Liver (tissue), 9 donors: Measurements from ENCODE around the gene EDN1. TPM values are rescaled to one million over a fixed set of nuclear protein-coding genes. Genes with fewer than 3 reads are reported as not detected.

Source experiments
- DNase-seq: peaks from one replicate; pipeline ENCODE4 v3.0.0-alpha.2; 2017; ENCODE audit warnings: low spot score
- H3K27ac ChIP-seq, 2 donors: one replicate each; pipeline ENCODE4 v1.7.0; 2013; ENCODE audit warnings: inconsistent platforms in 2 of 2, low read length in 2 of 2, control low read depth in 1 of 2, low read depth in 1 of 2, mild to moderate bottlenecking in 1 of 2
- H3K27me3 ChIP-seq, 4 donors: one replicate each; pipeline versions ENCODE4 v1.6.1 to v1.7.0; 2013; ENCODE audit warnings: low read length in 3 of 4, inconsistent platforms in 1 of 4, mild to moderate bottlenecking in 1 of 4, moderate library complexity in 1 of 4; ENCODE audit not compliant: control insufficient read depth in 4 of 4, insufficient read depth in 4 of 4
- H3K36me3 ChIP-seq, 4 donors: one replicate each; pipeline versions ENCODE4 v1.6.1 to v1.7.0; 2013; ENCODE audit warnings: low read length in 3 of 4, mild to moderate bottlenecking in 3 of 4, low read depth in 1 of 4, moderate library complexity in 1 of 4; ENCODE audit not compliant: control insufficient read depth in 4 of 4, insufficient read depth in 3 of 4
- H3K4me1 ChIP-seq, 4 donors: one replicate each; pipeline versions ENCODE4 v1.6.1 to v1.7.0; 2013; ENCODE audit warnings: low read length in 3 of 4, mild to moderate bottlenecking in 3 of 4, moderate library complexity in 1 of 4; ENCODE audit not compliant: control insufficient read depth in 4 of 4, insufficient read depth in 4 of 4
- H3K4me3 ChIP-seq, 3 donors: one replicate each; pipeline versions ENCODE4 v1.6.1 to v1.7.0; 2013; ENCODE audit warnings: low read length in 3 of 3, control low read depth in 1 of 3, low read depth in 1 of 3, mild to moderate bottlenecking in 1 of 3
- H3K9ac ChIP-seq, 2 donors: one replicate each; pipeline ENCODE4 v1.7.0; 2013; ENCODE audit warnings: low read length in 2 of 2, mild to moderate bottlenecking in 2 of 2, moderate library complexity in 2 of 2, control low read depth in 1 of 2, low read depth in 1 of 2
- H3K9me3 ChIP-seq, 4 donors: one replicate each; pipeline versions ENCODE4 v1.6.1 to v1.7.0; 2013; ENCODE audit warnings: low read length in 3 of 4; ENCODE audit not compliant: control insufficient read depth in 4 of 4
- EGR1 ChIP-seq, 2 donors: IDR thresholded peaks; 2 replicates each; pipeline ENCODE4 v1.6.1; 2016 to 2018; ENCODE audit warnings: antibody characterized with exemption in 2 of 2, low read depth in 2 of 2
- FOXA1 ChIP-seq: IDR thresholded peaks from 2 replicates; pipeline ENCODE4 v1.6.1; 2016; ENCODE audit warnings: antibody characterized with exemption
- FOXA2 ChIP-seq: IDR thresholded peaks from 2 replicates; pipeline ENCODE4 v1.6.1; 2016; ENCODE audit warnings: antibody characterized with exemption
- GABPA ChIP-seq, 2 donors: IDR thresholded peaks in 1 of 2; conservative IDR thresholded peaks in 1 of 2; 2 replicates each; pipeline ENCODE4 v1.6.1; 2016; ENCODE audit warnings: antibody characterized with exemption in 2 of 2, mild to moderate bottlenecking in 1 of 2, moderate library complexity in 1 of 2
- HNF4A ChIP-seq, 2 donors: conservative IDR thresholded peaks; 2 replicates each; pipeline ENCODE4 v1.6.1; 2016; ENCODE audit warnings: antibody characterized with exemption in 2 of 2, mild to moderate bottlenecking in 2 of 2
- HNF4G ChIP-seq: IDR thresholded peaks from 2 replicates; pipeline ENCODE4 v1.6.1; 2016; ENCODE audit warnings: antibody characterized with exemption
- JUND ChIP-seq, 2 donors: IDR thresholded peaks; 2 replicates each; pipeline ENCODE4 v1.6.1; 2016; ENCODE audit warnings: antibody characterized with exemption in 2 of 2
- NR2F2 ChIP-seq: IDR thresholded peaks from 2 replicates; pipeline ENCODE4 v1.6.1; 2016; ENCODE audit warnings: antibody characterized with exemption
- RAD21 ChIP-seq, 2 donors: IDR thresholded peaks; 2 replicates each; pipeline ENCODE4 v1.6.1; 2016; ENCODE audit warnings: antibody characterized with exemption in 2 of 2, mild to moderate bottlenecking in 2 of 2
- RXRA ChIP-seq, 2 donors: IDR thresholded peaks; 2 replicates each; pipeline ENCODE4 v1.6.1; 2017 to 2018; ENCODE audit warnings: antibody characterized with exemption in 2 of 2, mild to moderate bottlenecking in 1 of 2
- SP1 ChIP-seq: IDR thresholded peaks from 2 replicates; pipeline ENCODE4 v1.6.1; 2018; ENCODE audit warnings: antibody characterized with exemption, mild to moderate bottlenecking
- TAF1 ChIP-seq: conservative IDR thresholded peaks from 2 replicates; pipeline ENCODE4 v1.6.1; 2016; ENCODE audit warnings: antibody characterized with exemption, mild to moderate bottlenecking
- YY1 ChIP-seq: IDR thresholded peaks from 2 replicates; pipeline ENCODE4 v1.6.1; 2016; ENCODE audit warnings: antibody characterized with exemption, mild to moderate bottlenecking
- WGBS: extraction: QIAGEN DNeasy Blood & Tissue Kit; methylation state at CpG from one replicate; pipeline ENCODE4 v1.1.7; 2013; 5-methylcytosine and 5-hydroxymethylcytosine counted together
- polyA plus RNA-seq, 2 donors: library from polyadenylated mRNA; stranded (reverse) in 1 of 2; unstranded in 1 of 2; fragments of 200-250 nt in 1 of 2; fragments of >200 nt in 1 of 2; fragmentation: Nextera tagmentation in 1 of 2; extraction: Ambion mirVana in 1 of 2; gene quantifications; one replicate each; pipeline versions ENCODE4 v1.2.1 to v1.2.3, GENCODE V29; 2013 to 2015
- total RNA-seq, 2 donors: library from RNA; depleted of rRNA; stranded (reverse); fragments of >200 nt; gene quantifications; one replicate each; pipeline ENCODE4 v1.2.3, GENCODE V29; 2014
- TF ChIP-seq, protein P1 (sequence below): IDR thresholded peaks from 2 replicates; pipeline ENCODE4 v1.6.1; 2016; ENCODE audit warnings: antibody characterized with exemption
- TF ChIP-seq, protein P2 (sequence below): IDR thresholded peaks from 2 replicates; pipeline ENCODE4 v1.6.1; 2016; ENCODE audit warnings: antibody characterized with exemption
- TF ChIP-seq, protein P3 (sequence below): IDR thresholded peaks from 2 replicates; pipeline ENCODE4 v1.6.1; 2016; ENCODE audit warnings: antibody characterized with exemption, mild to moderate bottlenecking
- TF ChIP-seq, protein P4 (sequence below): IDR thresholded peaks from 2 replicates; pipeline ENCODE4 v1.6.1; 2016; ENCODE audit warnings: antibody characterized with exemption
- TF ChIP-seq, protein P5 (sequence below): fragments of 150-350 bp; IDR thresholded peaks from 2 replicates; pipeline ENCODE4 v1.5.1; 2017; ENCODE audit warnings: improper control_type of control experiment, low read depth, low read length; ENCODE audit not compliant: missing input control
- donor health status: healthy.
- donor health status: healthy.
- donor health status: healthy.
- donor health status: healthy.
- donor health status: healthy.

The EDN1 gene
- total and polyA plus RNA-seq, 4 donors: 0.70 to 1.2 (median 1.0) TPM

DNA sequence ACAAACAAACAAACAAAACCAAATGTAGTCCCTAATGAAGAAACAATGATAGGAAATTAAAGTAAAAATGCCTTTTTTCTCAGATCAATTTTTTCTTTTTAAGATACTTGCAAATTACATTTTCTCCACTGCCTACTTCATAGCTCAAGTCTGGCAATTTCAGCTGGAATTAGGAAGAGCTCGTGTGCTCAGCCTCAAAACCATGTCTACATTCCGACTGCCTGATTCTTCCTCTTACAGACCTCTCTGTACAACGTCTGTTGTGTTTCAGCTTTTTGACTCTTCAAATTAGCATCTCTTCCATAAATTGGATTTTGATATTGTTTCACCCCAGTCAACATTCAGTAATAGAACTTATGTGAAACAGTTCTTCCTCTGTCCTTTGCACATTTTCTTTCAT is 9.3 kb upstream of the EDN1 start:
- H3K27me3 ChIP-seq: no peaks in the 10 kb centered on the region
- WGBS: 97% methylated on average over 3 of the region's 3 CpGs
- TF ChIP-seq YY1 (no peak), SP1 (no peak), TAF1 (no peak), FOXA2 (no peak), JUND (IDR thresholded peaks at IDR 0.05) (no peak), RAD21 (IDR thresholded peaks at IDR 0.05) (no peak), NR2F2 (no peak)
- no peaks in the 10 kb centered on the region for H3K36me3 ChIP-seq
- no peaks in the 10 kb centered on the region for H3K9me3 ChIP-seq
- H3K27ac ChIP-seq: no peak overlapping the region
- DNase-seq: no peak
- no peak overlapping the region for H3K9ac ChIP-seq
- H3K4me3 ChIP-seq: no peak overlapping the region
- H3K4me1 ChIP-seq: peaks cover 0 to 10% (median 7%) of the 10 kb centered on the region in 4 donors

DNA sequence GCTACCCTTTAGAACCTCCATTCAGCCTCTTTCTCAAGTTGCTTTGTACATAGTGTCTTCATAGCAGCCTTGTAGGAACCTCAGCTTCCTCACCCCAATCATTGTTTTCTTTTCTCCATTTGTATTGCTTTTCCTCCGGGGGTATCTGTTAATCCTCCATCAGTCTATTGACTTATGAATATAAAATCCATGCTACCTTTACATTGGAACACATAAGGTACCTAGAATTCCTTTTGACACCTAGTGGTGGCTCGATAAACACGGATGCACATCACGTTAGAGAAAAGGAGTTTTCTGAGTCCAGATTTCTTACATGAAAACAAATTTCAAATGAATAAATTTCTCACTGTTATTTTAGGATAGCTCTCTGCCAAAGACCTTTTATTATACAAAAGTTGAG is 6.3 kb upstream of the EDN1 start:
- H3K9ac ChIP-seq: no peak overlapping the region
- H3K27me3 ChIP-seq: no peaks in the 10 kb centered on the region
- whole genome bisulfite sequencing: 71% methylated on average over 4 of the region's 4 CpGs
- H3K27ac ChIP-seq: no peak overlapping the region
- TF ChIP-seq, protein P1, sequence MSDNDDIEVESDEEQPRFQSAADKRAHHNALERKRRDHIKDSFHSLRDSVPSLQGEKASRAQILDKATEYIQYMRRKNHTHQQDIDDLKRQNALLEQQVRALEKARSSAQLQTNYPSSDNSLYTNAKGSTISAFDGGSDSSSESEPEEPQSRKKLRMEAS: no peak
- TF ChIP-seq, protein P2, sequence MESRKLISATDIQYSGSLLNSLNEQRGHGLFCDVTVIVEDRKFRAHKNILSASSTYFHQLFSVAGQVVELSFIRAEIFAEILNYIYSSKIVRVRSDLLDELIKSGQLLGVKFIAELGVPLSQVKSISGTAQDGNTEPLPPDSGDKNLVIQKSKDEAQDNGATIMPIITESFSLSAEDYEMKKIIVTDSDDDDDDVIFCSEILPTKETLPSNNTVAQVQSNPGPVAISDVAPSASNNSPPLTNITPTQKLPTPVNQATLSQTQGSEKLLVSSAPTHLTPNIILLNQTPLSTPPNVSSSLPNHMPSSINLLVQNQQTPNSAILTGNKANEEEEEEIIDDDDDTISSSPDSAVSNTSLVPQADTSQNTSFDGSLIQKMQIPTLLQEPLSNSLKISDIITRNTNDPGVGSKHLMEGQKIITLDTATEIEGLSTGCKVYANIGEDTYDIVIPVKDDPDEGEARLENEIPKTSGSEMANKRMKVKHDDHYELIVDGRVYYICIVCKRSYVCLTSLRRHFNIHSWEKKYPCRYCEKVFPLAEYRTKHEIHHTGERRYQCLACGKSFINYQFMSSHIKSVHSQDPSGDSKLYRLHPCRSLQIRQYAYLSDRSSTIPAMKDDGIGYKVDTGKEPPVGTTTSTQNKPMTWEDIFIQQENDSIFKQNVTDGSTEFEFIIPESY: no peak
- TF ChIP-seq TAF1 (no peak), JUND (IDR thresholded peaks at IDR 0.05) (no peak), HNF4A (conservative IDR thresholded peaks at IDR 0.05) (no peak), EGR1 (IDR thresholded peaks at IDR 0.05; ENCODE audit: low read depth in 2 of 2) (no peak), GABPA (IDR thresholded peaks at IDR 0.05 in 1 of 2, conservative IDR thresholded peaks at IDR 0.05 in 1 of 2) (no peak), FOXA1 (no peak), FOXA2 (no peak), RAD21 (IDR thresholded peaks at IDR 0.05) (no peak), YY1 (no peak), RXRA (IDR thresholded peaks at IDR 0.05) (no peak), SP1 (no peak), HNF4G (no peak), NR2F2 (no peak)
- TF ChIP-seq, protein P3, sequence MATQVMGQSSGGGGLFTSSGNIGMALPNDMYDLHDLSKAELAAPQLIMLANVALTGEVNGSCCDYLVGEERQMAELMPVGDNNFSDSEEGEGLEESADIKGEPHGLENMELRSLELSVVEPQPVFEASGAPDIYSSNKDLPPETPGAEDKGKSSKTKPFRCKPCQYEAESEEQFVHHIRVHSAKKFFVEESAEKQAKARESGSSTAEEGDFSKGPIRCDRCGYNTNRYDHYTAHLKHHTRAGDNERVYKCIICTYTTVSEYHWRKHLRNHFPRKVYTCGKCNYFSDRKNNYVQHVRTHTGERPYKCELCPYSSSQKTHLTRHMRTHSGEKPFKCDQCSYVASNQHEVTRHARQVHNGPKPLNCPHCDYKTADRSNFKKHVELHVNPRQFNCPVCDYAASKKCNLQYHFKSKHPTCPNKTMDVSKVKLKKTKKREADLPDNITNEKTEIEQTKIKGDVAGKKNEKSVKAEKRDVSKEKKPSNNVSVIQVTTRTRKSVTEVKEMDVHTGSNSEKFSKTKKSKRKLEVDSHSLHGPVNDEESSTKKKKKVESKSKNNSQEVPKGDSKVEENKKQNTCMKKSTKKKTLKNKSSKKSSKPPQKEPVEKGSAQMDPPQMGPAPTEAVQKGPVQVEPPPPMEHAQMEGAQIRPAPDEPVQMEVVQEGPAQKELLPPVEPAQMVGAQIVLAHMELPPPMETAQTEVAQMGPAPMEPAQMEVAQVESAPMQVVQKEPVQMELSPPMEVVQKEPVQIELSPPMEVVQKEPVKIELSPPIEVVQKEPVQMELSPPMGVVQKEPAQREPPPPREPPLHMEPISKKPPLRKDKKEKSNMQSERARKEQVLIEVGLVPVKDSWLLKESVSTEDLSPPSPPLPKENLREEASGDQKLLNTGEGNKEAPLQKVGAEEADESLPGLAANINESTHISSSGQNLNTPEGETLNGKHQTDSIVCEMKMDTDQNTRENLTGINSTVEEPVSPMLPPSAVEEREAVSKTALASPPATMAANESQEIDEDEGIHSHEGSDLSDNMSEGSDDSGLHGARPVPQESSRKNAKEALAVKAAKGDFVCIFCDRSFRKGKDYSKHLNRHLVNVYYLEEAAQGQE: no peak
- TF ChIP-seq, protein P4, sequence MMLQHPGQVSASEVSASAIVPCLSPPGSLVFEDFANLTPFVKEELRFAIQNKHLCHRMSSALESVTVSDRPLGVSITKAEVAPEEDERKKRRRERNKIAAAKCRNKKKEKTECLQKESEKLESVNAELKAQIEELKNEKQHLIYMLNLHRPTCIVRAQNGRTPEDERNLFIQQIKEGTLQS: no peak
- TF ChIP-seq, protein P5, sequence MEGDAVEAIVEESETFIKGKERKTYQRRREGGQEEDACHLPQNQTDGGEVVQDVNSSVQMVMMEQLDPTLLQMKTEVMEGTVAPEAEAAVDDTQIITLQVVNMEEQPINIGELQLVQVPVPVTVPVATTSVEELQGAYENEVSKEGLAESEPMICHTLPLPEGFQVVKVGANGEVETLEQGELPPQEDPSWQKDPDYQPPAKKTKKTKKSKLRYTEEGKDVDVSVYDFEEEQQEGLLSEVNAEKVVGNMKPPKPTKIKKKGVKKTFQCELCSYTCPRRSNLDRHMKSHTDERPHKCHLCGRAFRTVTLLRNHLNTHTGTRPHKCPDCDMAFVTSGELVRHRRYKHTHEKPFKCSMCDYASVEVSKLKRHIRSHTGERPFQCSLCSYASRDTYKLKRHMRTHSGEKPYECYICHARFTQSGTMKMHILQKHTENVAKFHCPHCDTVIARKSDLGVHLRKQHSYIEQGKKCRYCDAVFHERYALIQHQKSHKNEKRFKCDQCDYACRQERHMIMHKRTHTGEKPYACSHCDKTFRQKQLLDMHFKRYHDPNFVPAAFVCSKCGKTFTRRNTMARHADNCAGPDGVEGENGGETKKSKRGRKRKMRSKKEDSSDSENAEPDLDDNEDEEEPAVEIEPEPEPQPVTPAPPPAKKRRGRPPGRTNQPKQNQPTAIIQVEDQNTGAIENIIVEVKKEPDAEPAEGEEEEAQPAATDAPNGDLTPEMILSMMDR: no peak
- no peak for DNase-seq
- H3K36me3 ChIP-seq: no peaks in the 10 kb centered on the region
- peaks cover 0 to 10% (median 7%) of the 10 kb centered on the region in 4 donors for H3K4me1 ChIP-seq
- H3K4me3 ChIP-seq: no peak overlapping the region
- no peaks in the 10 kb centered on the region for H3K9me3 ChIP-seq
